HepG2 (cell line): ENCODE data around the gene EEIG1. TPM values are rescaled to one million over a fixed set of nuclear protein-coding genes. Genes with fewer than 3 reads are reported as not detected.
A peak's percentile ranks its signal among the peaks of the same experiment; 100 is the strongest.

ENCODE experiments used
- ATAC-seq: fragments of 200-7000 bp; cut with Tn5 transposase; 3 replicates; pipeline ENCODE4 v1.9.1; 2020; ENCODE audit warnings: mild to moderate bottlenecking, moderate library complexity
- BruUV-seq: library from RNA; stranded (reverse); fragments of 400-500 nt; replicated peaks from 2 replicates; lab custom pipeline; 2021; lab: Mats Ljungman, UMichigan
- CTCF ChIA-PET: fragments of 300-600 bp; formaldehyde crosslinking; extraction: SDS; loops from one replicate; lab custom pipeline; 2021; ENCODE audit warnings: low total read pairs, inconsistent platforms, low intra/inter-chr PET ratio; lab: Yijun Ruan, JAX
- POLR2A ChIA-PET: fragments of 350-600 bp; sonication (Branson Sonifier 250); formaldehyde crosslinking; loops from one replicate; lab custom pipeline; 2020; ENCODE audit warnings: antibody characterized with exemption, inconsistent platforms; lab: Yijun Ruan, JAX
- DNase-seq: peaks from one replicate; pipeline ENCODE4 v3.0.0-alpha.2; 2015; ENCODE audit warnings: low spot score
- FAIRE-seq: peaks from 3 replicates; lab custom pipeline; 2011; peaks lifted over from hg19 to GRCh38; lab: Jason Lieb, UNC
- H2AFZ ChIP-seq: one replicate; pipeline ENCODE4 v1.6.1; 2011; ENCODE audit warnings: low read length, inconsistent platforms
- H3K27ac ChIP-seq: fragments of 300-600 bp; 3 replicates; pipeline ENCODE4 v1.8.0; 2011; ENCODE audit warnings: mixed run types, mild to moderate bottlenecking, mixed read lengths, low read length, inconsistent platforms; ENCODE audit not compliant: insufficient read depth; ENCODE audit errors: extremely low read length
- H3K27me3 ChIP-seq, 2 experiments: fragments of 200-600 bp in 1 of 2; 2 replicates in 1 of 2; 3 replicates in 1 of 2; pipeline versions ENCODE4 v1.6.0 to v1.8.0; 2011; ENCODE audit warnings: low read length in 2 of 2, mild to moderate bottlenecking in 2 of 2, moderate library complexity in 2 of 2, inconsistent platforms in 1 of 2; ENCODE audit not compliant: insufficient read depth in 2 of 2, control insufficient read depth in 1 of 2
- H3K36me3 ChIP-seq, 2 experiments: fragments of 200-600 bp in 1 of 2; replicated peaks in 1 of 2; 2 replicates in 1 of 2; 3 replicates in 1 of 2; pipeline versions ENCODE4 v1.5.1 to v1.8.0; 2011; ENCODE audit warnings: low read length in 2 of 2, inconsistent platforms in 1 of 2; ENCODE audit not compliant: insufficient read depth in 2 of 2, control insufficient read depth in 1 of 2
- H3K4me1 ChIP-seq: 2 replicates; pipeline ENCODE4 v1.5.1; 2012; ENCODE audit warnings: low read length, inconsistent platforms; ENCODE audit not compliant: insufficient read depth
- H3K4me2 ChIP-seq: 2 replicates; pipeline ENCODE4 v1.6.0; 2011; ENCODE audit warnings: low read depth, low read length, inconsistent platforms
- H3K4me3 ChIP-seq, 3 experiments: fragments of 200-600 bp in 1 of 3; sonication (generic), shearing (Covaris generic) in 1 of 3; replicated peaks in 1 of 3; 2 replicates each; pipeline ENCODE4 v1.5.1; 2011 to 2016; ENCODE audit warnings: low read length in 3 of 3, inconsistent platforms in 2 of 3, low read depth in 2 of 3, mild to moderate bottlenecking in 2 of 3, control low read depth in 1 of 3, mixed read lengths in 1 of 3; ENCODE audit not compliant: insufficient read depth in 1 of 3
- H3K79me2 ChIP-seq: one replicate; pipeline ENCODE4 v1.6.1; 2011; ENCODE audit warnings: low read length, inconsistent platforms; ENCODE audit not compliant: insufficient read depth
- H3K9ac ChIP-seq: 2 replicates; pipeline ENCODE4 v1.6.0; 2011; ENCODE audit warnings: mild to moderate bottlenecking, low read depth, low read length, inconsistent platforms; ENCODE audit not compliant: insufficient read depth
- H3K9me3 ChIP-seq: 2 replicates; pipeline ENCODE4 v1.5.1; 2012; ENCODE audit warnings: mild to moderate bottlenecking, low read length
- H4K20me1 ChIP-seq: 2 replicates; pipeline ENCODE4 v1.6.0; 2011; ENCODE audit warnings: inconsistent platforms, mild to moderate bottlenecking, low read length, moderate library complexity; ENCODE audit not compliant: insufficient read depth
- CHCHD3 ChIP-seq: sonication (generic); formaldehyde crosslinking; IDR thresholded peaks from 2 replicates; pipeline ENCODE4 v1.8.0; 2022; ENCODE audit warnings: mild to moderate bottlenecking, missing genetic modification reagents, moderate library complexity
- EZH2 ChIP-seq: conservative IDR thresholded peaks from 2 replicates; pipeline ENCODE4 v1.6.1; 2012; ENCODE audit warnings: mild to moderate bottlenecking, low read depth, low read length, moderate library complexity
- GABPB1 ChIP-seq: IDR thresholded peaks from 2 replicates; pipeline ENCODE4 v1.6.1; 2016; ENCODE audit warnings: mild to moderate bottlenecking, missing genetic modification reagents, moderate library complexity, missing compliant biosample characterization
- HNF4G ChIP-seq, 2 experiments: sonication (generic) in 1 of 2; formaldehyde crosslinking in 1 of 2; IDR thresholded peaks; 2 replicates each; pipeline versions ENCODE4 v1.4.0 to v1.6.1; 2011 to 2020; ENCODE audit warnings: borderline replicate concordance in 2 of 2, low read depth in 2 of 2, mild to moderate bottlenecking in 2 of 2, low read length in 1 of 2, missing genetic modification reagents in 1 of 2, moderate library complexity in 1 of 2
- HNRNPLL ChIP-seq: fragments of 200-400 bp; formaldehyde crosslinking; IDR thresholded peaks from 2 replicates; pipeline ENCODE4 v1.6.1; 2017; ENCODE audit warnings: mild to moderate bottlenecking, low read depth, low read length; ENCODE audit not compliant: poor library complexity, severe bottlenecking
- HOMEZ ChIP-seq: IDR thresholded peaks from 2 replicates; pipeline ENCODE4 v1.6.1; 2016; ENCODE audit warnings: low read depth
- KDM1A ChIP-seq: IDR thresholded peaks from 2 replicates; pipeline ENCODE4 v1.6.1; 2016; ENCODE audit warnings: missing compliant biosample characterization
- KLF16 ChIP-seq, 2 experiments: sonication (generic) in 1 of 2; formaldehyde crosslinking in 1 of 2; IDR thresholded peaks; 2 replicates each; pipeline versions ENCODE4 v1.6.1 to v1.8.0; 2016 to 2023; ENCODE audit warnings: missing genetic modification reagents in 2 of 2, missing compliant biosample characterization in 1 of 2
- RBM39 ChIP-seq: fragments of 200-400 bp; formaldehyde crosslinking; IDR thresholded peaks from one replicate; pipeline ENCODE4 v1.6.1; 2018; ENCODE audit warnings: antibody characterized with exemption, mild to moderate bottlenecking, low read depth, low read length; ENCODE audit not compliant: poor library complexity, severe bottlenecking
- RNF219 ChIP-seq: sonication (generic); formaldehyde crosslinking; IDR thresholded peaks from 2 replicates; pipeline ENCODE4 v1.5.0; 2020; ENCODE audit warnings: mild to moderate bottlenecking, missing genetic modification reagents
- RXRB ChIP-seq: IDR thresholded peaks from 2 replicates; pipeline ENCODE4 v1.6.1; 2016; ENCODE audit warnings: borderline replicate concordance, missing genetic modification reagents, missing compliant biosample characterization
- SRF ChIP-seq: IDR thresholded peaks from 2 replicates; pipeline ENCODE4 v1.6.1; 2011; ENCODE audit warnings: mild to moderate bottlenecking, low read depth, low read length, moderate library complexity
- TCF7L2 ChIP-seq: IDR thresholded peaks from 2 replicates; pipeline ENCODE4 v1.6.1; 2011; ENCODE audit warnings: mild to moderate bottlenecking, low read depth, low read length, moderate library complexity
- TOPORS ChIP-seq: sonication (generic); formaldehyde crosslinking; IDR thresholded peaks from 2 replicates; pipeline ENCODE4 v1.8.0; 2023; ENCODE audit warnings: mild to moderate bottlenecking, missing genetic modification reagents
- ZEB1 ChIP-seq: IDR thresholded peaks from 2 replicates; pipeline ENCODE4 v1.6.1; 2012; ENCODE audit warnings: mild to moderate bottlenecking, low read depth, inconsistent platforms; ENCODE audit not compliant: insufficient replicate concordance
- ZMYM3 ChIP-seq: sonication (generic); formaldehyde crosslinking; IDR thresholded peaks from 2 replicates; pipeline ENCODE4 v1.5.1; 2020; ENCODE audit warnings: mild to moderate bottlenecking, missing genetic modification reagents
- ZNF264 ChIP-seq: sonication (generic); formaldehyde crosslinking; IDR thresholded peaks from 2 replicates; pipeline ENCODE4 v1.4.0; 2020; ENCODE audit warnings: missing genetic modification reagents
- ZNF331 ChIP-seq: sonication (generic); formaldehyde crosslinking; IDR thresholded peaks from 2 replicates; pipeline ENCODE4 v1.4.0; 2020; ENCODE audit warnings: missing genetic modification reagents
- ZNF350 ChIP-seq: sonication (generic); formaldehyde crosslinking; IDR thresholded peaks from 2 replicates; pipeline ENCODE4 v1.4.0; 2020; ENCODE audit warnings: mild to moderate bottlenecking, low read depth, missing genetic modification reagents, borderline replicate concordance
- ZNF672 ChIP-seq: sonication (generic); formaldehyde crosslinking; IDR thresholded peaks from 2 replicates; pipeline ENCODE4 v1.8.1; 2022; ENCODE audit warnings: missing genetic modification reagents
- ZNF746 ChIP-seq: sonication (generic); formaldehyde crosslinking; IDR thresholded peaks from 2 replicates; pipeline ENCODE4 v1.8.0; 2022; ENCODE audit warnings: mild to moderate bottlenecking, missing genetic modification reagents
- ZNF747 ChIP-seq: sonication (generic); formaldehyde crosslinking; IDR thresholded peaks from 2 replicates; pipeline ENCODE4 v1.8.1; 2023; ENCODE audit warnings: missing genetic modification reagents, mild to moderate bottlenecking, borderline replicate concordance
- WGBS: methylation state at CpG from one replicate; pipeline ENCODE4 v1.1.6; 2017; ENCODE audit warnings: low lambda C conversion rate; 5-methylcytosine and 5-hydroxymethylcytosine counted together
- in situ Hi-C: cut with HindIII; loops from 2 replicates; pipeline ENCODE4 v1.10.0; 2017; ENCODE audit warnings: low pct_unique_long_range_greater_than_20kb; ENCODE audit not compliant: extremely low pct_ligation_motif_present
- intact Hi-C: fragments of 100-400 bp; cut with micrococcal nuclease; formaldehyde crosslinking; loops from one replicate; pipeline ENCODE4 v1.10.0; 2022; ENCODE audit not compliant: unreplicated experiment
- polyA plus RNA-seq, 8 experiments: library from polyadenylated mRNA; depleted of rRNA in 3 of 8; stranded (reverse) in 7 of 8; unstranded in 1 of 8; fragments of >200 nt; fragmentation: Illumina TruSeq in 4 of 8; extraction: Trizol in 4 of 8; gene quantifications; 2 replicates each; pipeline versions ENCODE4 v1.2.1 to v1.2.3, GENCODE V29; 2011 to 2016; ENCODE audit warnings: low read depth in 4 of 8, missing spikeins in 1 of 8, mixed read lengths in 1 of 8; ENCODE audit not compliant: insufficient read depth in 1 of 8
- total RNA-seq, 5 experiments: library from RNA; depleted of rRNA; stranded (reverse); fragments of >200 nt; fragmentation: Illumina TruSeq; extraction: Trizol; gene quantifications; 2 replicates each; pipeline ENCODE4 v1.2.3, GENCODE V29; 2016; ENCODE audit warnings: low read depth in 1 of 5

The EEIG1 gene
- total and polyA plus RNA-seq, 2 of the 13 experiments (the other 11 are each of a cell fraction or from before 2014, with no cell fraction given): 16.6 to 25.2 TPM

GRCh38 chr9:128009639-128010038 lies 28.9 kb upstream of the EEIG1 start (continued):
- TF ChIP-seq RNF219 (CRISPR knock-in tag) (no peak), ZNF331 (no peak), ZNF264 (CRISPR knock-in tag) (peak; percentile 18; the same call in 1 of the 2 replicates), KLF16 (CRISPR knock-in tag; IDR thresholded peaks at IDR 0.05) (no peak), ZNF747 (no peak), ZEB1 (no peak)

- H4K20me1 ChIP-seq: no peaks in the 10 kb centered on the region
- no peak for ATAC-seq
- peaks cover 0 to 3% of the 10 kb centered on the region in 2 experiments; a peak in 2 of 5 replicates for H3K27me3 ChIP-seq
- BruUV-seq: no TSS peak
- intact Hi-C loops: no loop called here
- ChIA-PET CTCF (interaction anchor here (0.6 kb wide), 1 partner anchor 152 kb away, joined by 3 read pairs; no protein-coding TSS in a partner anchor), POLR2A (interaction anchor here (0.6 kb wide), 1 partner anchor 72 kb away, joined by 3 read pairs; no protein-coding TSS in a partner anchor)
- H3K9ac ChIP-seq: no peak overlapping the region
- no peak for FAIRE-seq
- H3K27ac ChIP-seq: no peak overlapping the region
- in situ Hi-C loops: no loop called here
- H3K4me1 ChIP-seq: peaks cover 69% of the 10 kb centered on the region
- 61% methylated on average over 5 of the region's 5 CpGs for WGBS
- H3K79me2 ChIP-seq: no peaks in the 10 kb centered on the region
- no peak for DNase-seq
- peak overlapping the region; percentile 66; the same call in 1 of the 2 replicates for H3K4me2 ChIP-seq
- H2AFZ ChIP-seq: no peak overlapping the region
- peak overlapping the region in 1 of 3 experiments; percentile 44; a peak in 1 of 6 replicates for H3K4me3 ChIP-seq
- no peaks in the 10 kb centered on the region for H3K36me3 ChIP-seq
- H3K9me3 ChIP-seq: no peaks in the 10 kb centered on the region
- TF ChIP-seq HOMEZ (CRISPR knock-in tag) (no peak), RBM39 (no peak), ZNF672 (CRISPR knock-in tag) (no peak), CHCHD3 (CRISPR knock-in tag) (no peak), HNF4G (IDR thresholded peaks at IDR 0.05; ENCODE audit: borderline replicate concordance, low read depth, low read length) (no peak), HNF4G (CRISPR knock-in tag; IDR thresholded peaks at IDR 0.05; ENCODE audit: borderline replicate concordance, low read depth) (no peak), GABPB1 (no peak), ZMYM3 (CRISPR knock-in tag) (peak; percentile 71), SRF (no peak), RXRB (CRISPR knock-in tag) (no peak), HNRNPLL (no peak), ZNF746 (CRISPR knock-in tag) (no peak), EZH2 (no peak), TCF7L2 (no peak), ZNF350 (CRISPR knock-in tag) (no peak), TOPORS (CRISPR knock-in tag) (no peak), KDM1A (CRISPR knock-in tag) (peak; percentile 58; the same call in 1 of the 2 replicates)
These were observed 27.4 kb upstream of the EEIG1 start for GRCh38 chr9:128008171-128008570.
